Colon (tissue), 2 donors: Measurements from ENCODE around the gene GPATCH2L.

Experiments used
- FAIRE-seq: peaks from 2 replicates; lab custom pipeline; 2012; peaks lifted over from hg19 to GRCh38; lab: Jason Lieb, UNC
- donor health status: control.
- donor health status: control.

The GPATCH2L gene

GRCh38 chr14:76257842-76258397, 106.2 kb downstream of the GPATCH2L start:
- no peak for FAIRE-seq

GRCh38 chr14:76259029-76259735, 107.5 kb downstream of the GPATCH2L start:
- no peak for FAIRE-seq

- no peak for FAIRE-seq
These were observed 109.0 kb downstream of the GPATCH2L start for GRCh38 chr14:76260749-76261148.

GRCh38 chr14:76261371-76261811, 109.7 kb downstream of the GPATCH2L start:
- FAIRE-seq: no peak

GRCh38 chr14:76262641-76263040, 110.9 kb downstream of the GPATCH2L start:
- no peak for FAIRE-seq
